Esophagus squamous epithelium (tissue), 4 donors: Measurements from ENCODE around the gene NACC1.

Source experiments
- POLR2A ChIP-seq, 4 donors: fragments of 450-650 bp; IDR thresholded peaks; one replicate each; pipeline ENCODE4 v1.6.1; 2017; ENCODE audit warnings: antibody characterized with exemption in 4 of 4, mild to moderate bottlenecking in 4 of 4, moderate library complexity in 3 of 4
- TF ChIP-seq, protein P1 (sequence below), 6 experiments: fragments of 450-650 bp in 4 of 6; fragments of 200-600 bp in 2 of 6; sonication (generic) in 2 of 6; IDR thresholded peaks; one replicate each; pipeline ENCODE4 v1.5.1; 2016 to 2019; ENCODE audit warnings: antibody characterized with exemption in 6 of 6, mild to moderate bottlenecking in 4 of 6, moderate library complexity in 4 of 6

DNA sequence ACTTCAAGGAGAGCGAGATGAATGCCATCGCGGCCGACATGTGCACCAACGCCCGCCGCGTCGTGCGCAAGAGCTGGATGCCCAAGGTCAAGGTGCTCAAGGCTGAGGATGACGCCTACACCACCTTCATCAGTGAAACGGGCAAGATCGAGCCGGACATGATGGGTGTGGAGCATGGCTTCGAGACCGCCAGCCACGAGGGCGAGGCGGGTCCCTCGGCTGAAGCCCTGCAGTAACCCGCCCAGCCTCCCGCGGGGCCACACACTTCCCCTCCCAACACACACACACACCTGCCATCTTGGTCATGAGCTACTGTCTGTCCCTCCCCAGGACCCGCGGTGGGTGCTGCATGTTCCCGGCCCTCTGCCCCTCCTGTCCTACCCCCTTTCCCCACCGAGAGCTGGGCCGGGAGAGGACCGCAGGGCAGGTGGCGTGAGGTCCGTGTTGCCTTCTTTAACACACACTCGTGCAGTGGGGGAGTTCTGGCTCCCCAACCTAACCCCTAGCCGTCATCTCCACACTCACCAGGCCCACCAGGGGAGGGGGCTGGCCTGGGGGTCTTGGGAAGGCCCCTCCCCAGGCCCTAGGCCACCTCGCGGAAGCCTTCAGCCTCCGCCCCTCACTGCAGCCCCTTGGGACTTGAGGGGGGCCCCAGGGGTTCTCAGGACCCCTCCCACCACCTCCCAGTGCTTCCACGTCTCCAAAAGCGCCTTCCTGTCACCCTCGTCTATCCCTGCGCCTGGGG lies 20.3 kb downstream of the NACC1 start:
- TF ChIP-seq POLR2A (IDR thresholded peaks at IDR 0.05) = no peak
- TF ChIP-seq, protein P1, sequence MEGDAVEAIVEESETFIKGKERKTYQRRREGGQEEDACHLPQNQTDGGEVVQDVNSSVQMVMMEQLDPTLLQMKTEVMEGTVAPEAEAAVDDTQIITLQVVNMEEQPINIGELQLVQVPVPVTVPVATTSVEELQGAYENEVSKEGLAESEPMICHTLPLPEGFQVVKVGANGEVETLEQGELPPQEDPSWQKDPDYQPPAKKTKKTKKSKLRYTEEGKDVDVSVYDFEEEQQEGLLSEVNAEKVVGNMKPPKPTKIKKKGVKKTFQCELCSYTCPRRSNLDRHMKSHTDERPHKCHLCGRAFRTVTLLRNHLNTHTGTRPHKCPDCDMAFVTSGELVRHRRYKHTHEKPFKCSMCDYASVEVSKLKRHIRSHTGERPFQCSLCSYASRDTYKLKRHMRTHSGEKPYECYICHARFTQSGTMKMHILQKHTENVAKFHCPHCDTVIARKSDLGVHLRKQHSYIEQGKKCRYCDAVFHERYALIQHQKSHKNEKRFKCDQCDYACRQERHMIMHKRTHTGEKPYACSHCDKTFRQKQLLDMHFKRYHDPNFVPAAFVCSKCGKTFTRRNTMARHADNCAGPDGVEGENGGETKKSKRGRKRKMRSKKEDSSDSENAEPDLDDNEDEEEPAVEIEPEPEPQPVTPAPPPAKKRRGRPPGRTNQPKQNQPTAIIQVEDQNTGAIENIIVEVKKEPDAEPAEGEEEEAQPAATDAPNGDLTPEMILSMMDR (IDR thresholded peaks at IDR 0.05) = no peak
